HG02759 (cell line): Measurements from ENCODE around the gene B9D2.
"Not testable (repeated sequence)": the region's sequence is repeated elsewhere in the genome, so short reads cannot be mapped to it uniquely, and the experiment has no call there.

ENCODE experiments used
- ATAC-seq: cut with Tn5 transposase; IDR thresholded peaks from one replicate; pipeline ENCODE4 v1.9.1; 2021; ENCODE audit warnings: mild to moderate bottlenecking, moderate library complexity; ENCODE audit not compliant: unreplicated experiment

B9D2 gene

DNA sequence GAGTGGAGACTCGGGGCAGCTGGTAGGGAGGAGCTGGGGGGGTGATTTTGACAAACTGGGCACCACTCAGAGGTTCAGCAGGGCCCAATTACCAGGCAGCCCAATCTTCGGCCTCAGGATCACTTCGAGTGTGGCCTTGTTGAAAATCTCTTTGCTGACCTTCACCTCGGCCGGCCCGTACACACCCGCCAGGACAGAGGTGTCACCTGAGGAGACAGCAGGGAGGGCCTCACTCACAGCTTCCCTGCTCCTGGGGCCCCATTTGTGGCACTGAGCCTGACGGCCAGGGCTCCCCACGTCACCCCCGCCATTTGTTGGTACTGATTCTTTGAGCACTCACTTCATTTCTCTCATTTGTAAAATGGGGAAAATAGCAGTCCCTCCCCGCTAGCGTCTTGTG is 28.8 kb upstream of the B9D2 start:
- no peak for ATAC-seq

DNA sequence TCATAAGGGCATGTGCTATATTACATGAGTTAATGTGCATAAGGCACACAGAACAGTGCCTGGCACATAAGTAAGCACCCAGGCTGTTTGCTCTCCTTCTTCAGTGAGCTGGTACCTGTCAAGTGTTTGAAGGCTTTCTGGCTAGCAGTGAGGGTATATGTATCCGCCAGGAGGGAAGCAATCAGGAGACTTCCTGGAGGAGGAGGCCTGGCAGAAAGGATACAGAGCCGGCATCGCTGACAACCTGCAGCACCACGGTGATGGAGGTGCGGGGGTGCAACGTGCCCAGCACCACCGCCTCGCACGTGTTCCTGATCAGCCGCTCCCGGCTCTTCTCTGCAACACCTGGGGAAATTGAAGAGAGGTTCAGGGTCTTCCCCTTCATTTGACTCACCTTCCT is 27.7 kb upstream of the B9D2 start:
- no peak for ATAC-seq

DNA sequence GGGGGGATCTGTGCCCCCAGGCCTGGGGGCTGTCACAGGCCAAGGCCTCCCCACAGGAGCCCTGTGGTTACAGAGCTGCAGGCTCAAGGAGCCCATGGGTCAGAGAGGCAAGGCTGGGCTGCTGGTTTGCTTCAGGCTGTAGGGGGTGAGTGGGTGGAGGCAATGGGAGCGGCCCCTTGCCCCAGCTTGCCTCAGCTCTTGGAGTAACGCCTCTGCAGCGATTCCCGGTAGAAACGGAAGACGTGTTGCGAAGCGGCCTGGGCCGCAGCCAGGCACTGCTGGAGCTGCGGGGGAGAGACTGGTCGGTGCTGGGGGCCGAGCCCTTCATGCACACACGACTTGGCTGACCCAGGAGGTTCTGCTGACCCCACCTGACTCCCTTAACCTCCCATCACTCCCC is 22.5 kb upstream of the B9D2 start:
- ATAC-seq: no peak

DNA sequence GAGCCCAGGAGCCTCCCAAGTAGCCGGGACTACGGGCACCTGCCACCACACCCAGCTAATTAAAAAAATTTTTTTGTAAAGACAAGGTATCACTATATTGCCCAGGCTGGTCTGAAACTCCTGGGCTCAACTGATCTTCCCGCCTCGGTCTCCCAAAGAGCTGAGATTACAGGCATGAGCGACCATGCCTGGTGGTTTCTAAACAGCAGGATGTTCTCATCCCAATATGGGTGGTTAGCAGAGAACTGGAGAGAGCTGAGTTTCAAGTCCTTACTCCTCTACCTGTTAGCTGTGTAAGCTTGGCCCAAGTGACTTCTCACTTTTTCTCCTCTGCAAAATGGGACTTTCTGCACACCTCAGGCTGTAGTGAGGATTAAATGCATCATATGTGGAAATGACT is 20.4 kb upstream of the B9D2 start:
- ATAC-seq: no peak

DNA sequence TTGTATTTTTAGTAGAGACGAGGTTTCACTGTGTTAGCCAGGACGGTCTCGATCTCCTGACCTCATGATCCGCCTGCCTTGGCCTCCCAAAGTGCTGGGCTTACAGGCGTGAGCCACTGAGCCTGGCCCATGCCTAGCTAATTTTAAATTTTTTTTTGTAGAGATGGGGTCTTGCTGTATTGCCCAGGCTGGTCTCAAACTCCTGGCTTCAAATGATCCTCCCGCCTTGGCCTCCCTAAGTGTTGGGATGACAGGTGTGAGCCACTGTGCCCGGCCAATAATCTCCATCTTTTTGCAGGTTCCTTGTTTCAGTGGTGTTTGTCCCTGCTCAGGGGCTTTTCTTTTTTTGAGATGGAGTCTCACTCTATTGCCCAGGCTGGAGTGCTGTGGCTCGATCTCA is 17.6 kb upstream of the B9D2 start:
- ATAC-seq: not testable (repeated sequence)

DNA sequence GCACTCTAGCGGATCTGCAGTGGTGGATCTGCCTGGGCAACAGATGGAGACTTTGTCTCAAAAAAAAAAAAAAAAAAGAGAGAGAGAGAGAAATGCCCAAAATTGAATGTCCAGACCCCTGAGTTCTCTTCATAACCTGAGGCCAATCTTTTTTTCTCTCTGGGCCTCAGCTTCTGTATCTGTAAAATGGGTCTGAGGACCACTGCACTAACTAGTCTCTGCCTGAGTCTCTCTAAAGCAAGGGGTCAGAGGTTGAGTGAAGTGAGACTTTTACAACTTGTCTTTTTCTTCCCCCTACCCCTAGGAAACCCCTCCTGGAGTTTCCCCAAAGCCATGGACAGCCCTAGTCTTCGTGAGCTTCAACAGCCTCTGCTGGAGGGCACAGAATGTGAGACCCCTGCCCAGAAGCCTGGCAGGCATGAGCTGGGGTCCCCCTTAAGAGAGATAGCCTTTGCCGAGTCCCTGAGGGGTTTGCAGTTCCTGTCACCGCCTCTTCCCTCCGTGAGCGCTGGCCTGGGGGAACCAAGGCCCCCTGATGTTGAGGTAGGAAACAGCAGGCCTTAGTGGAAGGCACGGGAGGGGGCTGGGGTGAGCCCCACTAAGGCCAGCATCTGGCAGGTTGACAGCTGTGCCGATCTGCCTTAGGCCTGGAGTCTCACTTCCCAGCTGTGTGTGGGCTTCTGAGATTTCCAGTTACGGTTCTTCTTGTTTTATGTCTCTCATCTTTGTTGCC is 14.2 kb upstream of the B9D2 start:
- ATAC-seq: peak; percentile 68

DNA sequence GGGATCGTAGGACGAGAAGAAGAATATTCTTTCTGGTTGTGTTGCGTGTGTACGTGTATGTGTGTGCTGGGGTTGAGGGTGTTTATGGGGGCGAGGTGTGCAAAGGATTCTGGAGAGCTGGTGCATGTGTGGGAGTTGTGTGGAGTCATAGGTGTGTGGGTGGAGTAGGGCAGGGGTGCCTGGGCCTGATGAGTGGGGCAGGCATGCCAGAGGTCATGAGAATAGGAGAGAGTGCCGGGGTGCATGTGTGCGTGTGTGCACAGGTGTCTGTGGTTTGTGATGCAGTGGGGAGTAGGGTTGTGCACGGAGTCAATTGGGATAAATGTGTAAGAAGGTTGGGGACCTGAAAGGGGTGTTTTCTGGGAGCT is 13.0 kb upstream of the B9D2 start:
- no peak for ATAC-seq

DNA sequence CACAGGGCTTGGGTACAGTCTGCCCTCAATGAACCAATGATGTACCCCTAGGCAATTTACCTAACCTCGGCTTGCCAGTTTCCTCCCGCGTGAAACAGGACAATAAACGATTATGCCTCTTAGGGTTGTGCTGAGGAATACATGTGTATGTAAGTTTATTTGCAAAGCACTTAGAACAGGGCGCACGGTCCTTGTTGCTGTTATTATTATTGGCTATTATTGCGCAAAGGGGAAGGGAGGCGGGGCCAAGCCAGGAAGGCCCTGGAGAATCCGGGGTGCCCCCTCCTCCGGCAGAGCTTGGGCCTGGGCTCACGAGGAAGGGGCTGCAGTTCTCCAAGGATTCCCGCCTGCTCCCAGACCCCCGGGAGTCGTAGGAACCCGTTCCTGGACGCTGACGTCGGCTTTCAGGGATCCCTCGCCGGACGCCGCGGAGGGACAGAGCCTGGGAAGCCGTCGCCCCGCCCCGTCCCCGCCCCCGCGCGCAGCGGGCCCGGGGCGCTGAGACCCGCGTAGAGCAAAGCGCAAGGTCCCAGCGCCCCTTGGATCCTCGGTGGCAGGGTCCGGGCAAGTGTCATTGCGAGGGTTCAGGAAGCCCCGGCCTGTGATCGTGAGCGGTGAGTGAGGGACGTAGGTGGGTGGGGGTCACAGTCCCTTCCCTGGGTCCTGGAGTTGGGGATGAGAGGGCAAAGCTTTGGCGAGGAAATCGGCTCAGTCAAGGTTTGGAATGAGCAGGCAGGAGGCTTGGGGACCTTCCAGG is 12.5 kb upstream of the B9D2 start, which contains the start of gene TMEM91:
TSS of gene TMEM91 (plus strand) at position 293 of the 757 bp plus-strand sequence. CDS start 1,777 bp downstream, outside the sequence.
- no peak for ATAC-seq

DNA sequence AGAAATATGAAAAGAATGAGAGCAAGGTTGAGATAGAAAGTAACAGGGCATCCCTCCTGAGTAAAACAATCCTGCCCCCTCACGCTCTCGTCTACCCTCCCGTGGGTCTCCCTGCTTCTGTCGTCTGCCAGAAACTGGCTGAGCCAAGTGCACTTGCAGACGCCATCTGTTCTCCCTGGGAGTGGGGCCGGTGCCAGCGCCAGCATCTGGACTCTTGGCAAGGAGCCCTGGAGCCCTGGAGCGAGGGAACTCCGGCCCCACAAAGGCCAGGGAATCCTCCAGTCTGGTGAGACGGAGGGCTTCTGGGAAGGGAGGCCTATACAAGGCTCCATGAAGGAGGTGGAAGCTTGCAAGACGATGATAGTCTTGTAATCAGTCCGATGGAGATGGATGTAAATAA is 10.0 kb upstream of the B9D2 start:
- no peak for ATAC-seq

DNA sequence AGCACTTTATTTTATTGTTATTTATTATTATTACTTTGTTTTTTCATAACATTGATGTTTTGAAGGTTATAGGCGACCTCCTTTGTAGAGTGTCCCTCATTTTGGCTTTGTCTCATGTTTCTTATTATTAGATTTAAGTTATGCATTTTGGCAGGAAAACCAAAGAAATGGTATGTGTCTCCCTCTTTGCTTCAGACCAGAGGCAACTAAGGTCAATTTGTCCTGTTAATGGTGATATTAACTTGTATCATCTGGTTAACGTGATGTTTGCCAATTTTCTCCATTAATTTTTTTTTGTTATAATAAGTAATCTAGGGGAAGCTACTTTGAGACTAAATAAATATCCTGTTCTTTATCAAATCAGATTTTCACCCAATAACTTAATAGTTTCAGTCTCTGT is 8.6 kb upstream of the B9D2 start:
- no peak for ATAC-seq

DNA sequence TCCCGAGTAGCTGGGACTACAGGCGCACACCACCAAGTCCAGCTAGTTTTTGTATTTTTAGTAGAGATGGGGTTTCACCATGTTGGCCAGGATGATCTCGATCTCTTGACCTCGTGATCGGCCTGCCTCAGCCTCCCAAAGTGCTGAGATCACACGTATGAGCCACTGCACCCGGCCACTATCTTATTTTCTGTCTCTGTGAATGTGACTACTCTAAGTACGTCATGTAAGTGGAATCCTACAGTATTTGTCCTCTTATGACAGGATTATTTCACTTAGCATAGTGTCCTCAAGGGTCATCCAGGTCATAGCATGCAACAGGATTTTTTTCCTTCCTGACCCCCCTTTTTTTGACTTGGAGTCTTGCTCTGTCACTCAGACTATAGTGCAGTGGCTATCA is 7.6 kb upstream of the B9D2 start:
- no peak for ATAC-seq

DNA sequence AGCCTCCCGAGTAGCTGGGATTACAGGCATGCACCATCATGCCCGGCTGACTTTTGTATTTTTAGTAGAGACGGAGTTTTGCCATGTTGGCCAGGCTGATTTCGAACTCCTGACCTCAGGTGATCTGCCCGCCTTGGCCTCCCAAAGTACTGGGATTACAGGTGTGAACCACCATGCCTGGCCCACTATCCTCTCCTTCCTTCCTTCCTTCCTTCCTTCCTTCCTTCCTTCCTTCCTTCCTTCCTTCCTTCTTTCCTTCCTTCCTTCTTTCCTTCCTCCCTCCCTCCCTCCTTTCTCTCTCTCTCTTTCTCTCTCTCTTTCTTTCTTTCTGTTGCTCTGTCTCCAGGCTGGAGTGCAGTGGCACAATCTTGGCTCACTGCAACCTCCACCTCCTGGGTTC is 7.2 kb upstream of the B9D2 start:
- ATAC-seq: not testable (repeated sequence)

DNA sequence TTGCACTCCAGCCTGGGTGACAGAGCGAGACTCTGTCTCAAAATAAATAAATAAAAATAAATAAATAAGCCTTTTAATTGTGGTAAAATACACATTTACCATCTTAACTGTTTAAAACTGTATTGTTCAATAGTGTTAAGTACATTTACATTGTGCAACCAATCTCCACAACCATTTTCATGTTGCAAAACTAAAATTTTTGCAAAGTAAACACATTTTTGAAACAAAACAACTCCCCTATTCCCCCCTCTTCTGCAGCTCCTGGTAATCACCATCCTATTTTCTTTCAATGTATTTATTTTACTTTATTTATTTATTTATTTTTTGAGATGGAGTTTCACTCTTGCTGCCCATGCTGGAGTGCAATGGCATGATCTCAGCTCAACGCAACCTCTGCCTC is 5.8 kb upstream of the B9D2 start:
- ATAC-seq: no peak

DNA sequence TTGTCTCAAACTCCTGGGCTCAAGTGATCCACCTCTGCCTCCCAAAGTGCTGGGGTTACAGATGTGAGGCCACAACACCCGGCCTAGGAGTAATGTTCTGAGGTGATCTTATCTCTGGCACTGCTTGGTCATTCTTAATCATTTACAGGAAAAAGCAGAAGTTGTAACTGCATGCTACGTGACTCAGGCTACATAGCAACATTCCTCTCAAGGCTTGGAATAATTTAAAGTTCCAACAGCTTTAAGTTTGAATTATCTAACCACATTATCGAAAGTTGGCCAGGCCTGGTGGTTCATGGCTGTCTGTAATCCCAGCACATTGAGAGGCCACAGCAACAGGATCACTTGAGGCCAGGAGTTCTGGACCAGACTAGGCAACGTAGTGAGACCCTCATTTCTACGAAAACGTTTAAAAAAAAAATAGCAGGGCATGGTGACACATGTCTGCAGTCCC is 3.9 kb upstream of the B9D2 start:
- ATAC-seq: peak; percentile 39

DNA sequence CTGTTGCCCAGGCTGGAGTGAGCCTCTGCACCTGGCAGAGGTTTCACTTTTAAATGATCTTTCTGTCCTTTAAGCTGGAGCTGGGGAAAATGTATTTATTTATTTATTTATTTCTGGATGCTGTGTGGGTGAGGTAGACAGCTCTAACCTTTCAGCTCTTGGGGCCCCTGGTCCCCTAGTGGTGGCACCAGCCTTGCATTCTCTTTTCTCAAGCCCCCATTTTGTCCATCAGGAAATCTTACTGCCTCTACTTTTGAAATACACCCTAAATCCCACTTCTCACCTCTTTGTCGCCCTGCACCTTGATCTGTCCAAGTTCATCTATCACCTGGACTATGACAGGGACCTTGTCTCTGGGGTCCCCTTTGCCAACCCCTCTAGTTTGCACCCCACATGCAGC is 2.1 kb upstream of the B9D2 start:
- ATAC-seq: no peak

DNA sequence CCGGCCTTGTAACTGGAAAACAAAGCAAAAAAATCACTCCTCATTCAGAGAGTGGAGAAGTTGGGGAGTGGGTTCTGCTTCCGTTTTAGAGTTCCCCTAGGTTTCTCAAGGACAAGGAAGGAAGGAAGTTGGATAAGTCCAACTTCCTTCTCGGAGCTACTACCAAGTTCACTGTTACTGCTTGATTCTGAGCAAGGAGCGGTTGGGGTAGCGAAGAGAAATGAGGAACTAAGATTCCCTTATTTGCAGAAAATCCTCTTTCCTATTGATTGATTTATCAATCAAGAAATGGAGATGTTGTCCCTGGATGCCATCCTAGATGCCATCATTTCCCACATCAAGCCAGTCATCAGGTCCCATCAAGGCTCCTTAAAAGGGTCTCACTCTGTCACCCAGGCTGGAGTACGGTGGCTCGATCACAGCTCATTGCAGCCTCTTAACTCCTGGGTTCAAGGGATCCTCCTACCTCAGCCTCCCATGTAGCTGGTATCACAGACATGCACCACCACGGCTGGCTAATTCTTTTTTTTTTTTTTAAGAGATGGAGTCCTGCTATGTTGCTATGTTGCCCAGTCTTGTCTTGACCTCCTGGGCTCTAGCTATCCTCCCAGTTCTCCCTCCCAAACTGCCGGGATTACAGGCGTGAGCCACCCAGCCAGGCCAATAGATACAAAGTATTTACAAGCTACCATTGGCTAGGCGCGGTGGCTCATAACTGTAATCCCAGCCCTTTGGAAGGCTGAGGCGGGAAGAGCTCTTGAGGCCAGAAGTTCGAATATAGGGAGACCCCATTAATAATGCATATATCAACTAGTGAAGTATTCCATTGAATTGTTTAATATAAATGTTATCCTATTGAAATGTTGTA is 809 bp upstream of the B9D2 start:
- ATAC-seq: no peak

DNA sequence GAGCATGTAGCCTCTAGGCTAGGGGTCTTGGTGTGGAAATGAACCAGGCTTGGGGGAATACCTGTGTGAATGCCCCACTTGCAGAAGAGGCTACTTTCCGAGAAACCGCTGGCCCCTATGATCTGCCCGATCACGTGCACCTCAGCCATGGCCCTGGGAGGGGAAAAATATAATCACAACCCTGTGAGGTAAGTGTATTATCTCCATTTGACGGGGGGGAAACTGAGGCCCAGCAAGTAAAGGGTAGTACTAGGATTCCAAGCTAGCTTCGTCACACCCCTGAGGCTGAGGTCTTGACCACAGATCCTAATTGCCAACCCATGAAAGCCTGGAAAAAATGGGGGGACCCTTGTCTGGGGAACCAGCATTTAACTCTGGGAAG is 587 bp downstream of the B9D2 start:
- ATAC-seq: no peak

DNA sequence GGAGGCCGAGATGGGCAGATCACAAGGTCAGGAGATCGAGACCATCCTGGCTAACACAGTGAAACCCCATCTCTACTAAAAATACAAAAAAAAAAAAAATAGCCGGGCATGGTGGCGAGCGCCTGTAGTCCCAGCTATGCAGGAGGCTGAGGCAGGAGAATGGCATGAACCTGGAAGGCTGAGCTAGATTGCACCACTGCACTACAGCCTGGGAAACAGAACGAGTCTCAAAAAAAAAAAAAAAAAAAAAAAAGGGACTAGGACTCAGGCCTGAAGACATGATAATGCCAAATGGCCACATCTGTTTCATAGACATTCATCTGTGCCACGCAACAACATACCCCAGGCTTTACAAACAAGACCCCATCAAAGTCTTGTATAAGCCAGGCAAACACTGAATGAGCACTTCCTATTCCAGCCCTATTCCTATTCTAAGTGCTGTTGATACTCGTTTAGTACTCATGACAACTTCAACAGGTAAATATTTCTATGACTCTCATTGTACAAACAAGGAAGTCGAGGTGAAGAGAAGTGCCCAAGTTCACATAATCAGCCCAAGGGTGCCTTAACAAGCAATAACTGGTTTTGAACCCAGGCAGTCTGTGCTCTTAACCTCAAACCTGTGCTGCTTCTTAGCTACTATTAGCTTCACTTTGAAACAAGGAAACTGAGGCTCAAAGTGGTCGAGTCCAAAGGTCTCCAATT is 1.7 kb downstream of the B9D2 start:
- ATAC-seq: no peak

DNA sequence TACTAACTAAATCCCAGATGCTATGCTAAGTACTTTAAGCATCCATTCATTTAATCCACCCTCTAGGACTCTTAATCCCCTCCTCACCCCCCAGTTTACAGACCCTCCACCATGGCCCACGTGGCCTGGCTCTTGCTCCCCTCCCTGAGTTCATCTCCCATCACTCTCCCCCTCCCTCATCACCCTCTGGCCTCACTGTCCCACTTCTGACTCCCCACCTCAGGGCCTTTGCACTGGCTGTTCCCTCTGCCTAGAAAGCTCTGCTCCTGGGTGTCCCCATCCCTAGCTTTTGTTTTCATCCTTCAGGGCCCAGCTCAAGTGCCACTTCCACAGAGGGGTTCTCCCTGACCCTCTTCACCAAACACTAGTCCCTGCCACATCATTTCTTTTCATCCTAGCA is 4.2 kb downstream of the B9D2 start:
- no peak for ATAC-seq

DNA sequence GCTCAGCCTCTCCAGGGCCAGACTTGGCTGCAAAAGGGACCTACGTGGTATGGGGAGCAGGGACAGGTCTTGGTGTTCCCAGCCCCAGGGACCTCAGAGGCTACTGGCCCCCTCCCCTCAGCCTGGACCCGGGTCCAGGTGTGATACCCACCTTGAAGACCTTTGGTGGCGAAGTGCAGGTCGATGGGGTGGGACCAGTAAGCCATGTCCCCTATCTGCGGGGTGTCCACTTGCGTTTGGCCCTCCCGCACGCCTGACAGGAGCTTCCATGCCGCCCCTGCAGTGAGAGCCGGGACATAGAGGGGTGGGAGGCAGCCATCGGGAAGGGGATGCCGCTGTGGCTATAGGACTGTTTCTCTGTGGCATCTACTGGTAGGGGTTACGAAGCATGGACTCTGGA is 6.2 kb downstream of the B9D2 start:
- ATAC-seq: no peak
